Suppressor macrophage treated with lipopolysaccharide for 1 hour (primary cell): ENCODE data around the gene AOC3.

ENCODE experiments used
- DNase-seq, 3 donors: peaks; one replicate each; pipeline ENCODE4 v3.0.0-alpha.2; 2020 to 2022

The AOC3 gene

GRCh38 chr17:42850954-42851353, at the start of gene AOC3:
Gene AOC3 (plus strand): TSS chr17:42851199. CDS start chr17:42851344, 145 bp downstream.
- DNase-seq: no peak

GRCh38 chr17:42803074-42803883, 47.7 kb upstream of the AOC3 start:
- DNase-seq: no peak

- no peak for DNase-seq
These were observed 46.1 kb upstream of the AOC3 start for GRCh38 chr17:42804918-42805367.

GRCh38 chr17:42806249-42806648, 44.8 kb upstream of the AOC3 start:
- DNase-seq: no peak

GRCh38 chr17:42809250-42809649, 41.7 kb upstream of the AOC3 start:
- no peak for DNase-seq

GRCh38 chr17:42814633-42815399, 36.2 kb upstream of the AOC3 start:
- no peak for DNase-seq

- no peak for DNase-seq
These were observed 33.1 kb upstream of the AOC3 start for GRCh38 chr17:42817866-42818265.

- DNase-seq: no peak
These were observed 32.6 kb upstream of the AOC3 start for GRCh38 chr17:42818379-42818778.

GRCh38 chr17:42819939-42820535, 31.0 kb upstream of the AOC3 start:
- peak; percentile 79 to 90 (median 85) for DNase-seq

GRCh38 chr17:42821176-42821575, 29.8 kb upstream of the AOC3 start:
- DNase-seq: no peak

- DNase-seq: no peak
These were observed 23.5 kb upstream of the AOC3 start for GRCh38 chr17:42827472-42827871.

- no peak for DNase-seq
These were observed 20.0 kb upstream of the AOC3 start for GRCh38 chr17:42830971-42831370.

- no peak for DNase-seq
These were observed 18.6 kb upstream of the AOC3 start for GRCh38 chr17:42832213-42832933.

GRCh38 chr17:42832934-42833766, 17.8 kb upstream of the AOC3 start, which contains the start of gene PSME3:
Gene PSME3 (plus strand): TSS chr17:42833397. CDS start chr17:42833632, 235 bp downstream.
- DNase-seq: peak; percentile 95 to 96 (median 96)

GRCh38 chr17:42833767-42834422, 17.1 kb upstream of the AOC3 start:
- peak in 2 of 3 donors; percentile 19 to 39 for DNase-seq

GRCh38 chr17:42835732-42836131, 15.3 kb upstream of the AOC3 start:
- no peak for DNase-seq

- no peak for DNase-seq
These were observed 8.9 kb upstream of the AOC3 start for GRCh38 chr17:42841975-42842685.

GRCh38 chr17:42843358-42843934, 7.6 kb upstream of the AOC3 start:
- DNase-seq: peak; percentile 72 to 81 (median 75)

- DNase-seq: no peak
These were observed 6.7 kb upstream of the AOC3 start, which contains the start of gene AOC2 for GRCh38 chr17:42844271-42844670. Gene AOC2 (plus strand): TSS chr17:42844580. CDS start chr17:42844627, 47 bp downstream.
